Embryonic facial prominence (tissue), 1 donor: ENCODE measurements around the gene SLC12A6.
"Not testable (repeated sequence)": the region's sequence is repeated elsewhere in the genome, so short reads cannot be mapped to it uniquely, and the experiment has no call there.

Source experiments
- DNase-seq: peaks from one replicate; pipeline ENCODE4 v3.0.0-alpha.2; 2016; ENCODE audit errors: extremely low spot score

Gene SLC12A6

GRCh38 chr15:34357653-34358052, 20.1 kb upstream of the SLC12A6 start:
- DNase-seq: no peak

GRCh38 chr15:34355241-34355640, 17.7 kb upstream of the SLC12A6 start:
- DNase-seq: no peak

- DNase-seq: no peak
Measured at GRCh38 chr15:34354286-34354685, 16.7 kb upstream of the SLC12A6 start.

GRCh38 chr15:34353627-34354026, 16.0 kb upstream of the SLC12A6 start:
- DNase-seq: no peak

- DNase-seq: not testable (repeated sequence)
Measured at GRCh38 chr15:34352996-34353395, 15.4 kb upstream of the SLC12A6 start.

- no peak for DNase-seq
Measured at GRCh38 chr15:34349769-34350168, 12.2 kb upstream of the SLC12A6 start.

- DNase-seq: no peak
Measured at GRCh38 chr15:34348735-34349300, 11.2 kb upstream of the SLC12A6 start.

GRCh38 chr15:34347951-34348638, 10.5 kb upstream of the SLC12A6 start:
- no peak for DNase-seq

GRCh38 chr15:34342737-34343575, 5.4 kb upstream of the SLC12A6 start, which contains the start of the genes NOP10 and NUTM1:
Gene NOP10, minus strand, starts transcription at chr15:34343136. Its CDS starts 63 bp downstream, at chr15:34343073.
Gene NUTM1, plus strand, starts transcription at chr15:34343315. Its CDS starts 382 bp downstream, at chr15:34343697.
- DNase-seq: peak; percentile 86

GRCh38 chr15:34342213-34342736, 4.7 kb upstream of the SLC12A6 start:
- DNase-seq: not testable (repeated sequence)

GRCh38 chr15:34341381-34342212, 4.0 kb upstream of the SLC12A6 start:
- DNase-seq: no peak

- no peak for DNase-seq
Measured at GRCh38 chr15:34339946-34340345, 2.4 kb upstream of the SLC12A6 start.

- no peak for DNase-seq
Measured at GRCh38 chr15:34338347-34338746, 766 bp upstream of the SLC12A6 start.

- DNase-seq: no peak
Measured at GRCh38 chr15:34336991-34337556, 507 bp downstream of the SLC12A6 start.

- no peak for DNase-seq
Measured at GRCh38 chr15:34336231-34336990, 1.2 kb downstream of the SLC12A6 start.

GRCh38 chr15:34335176-34336032, 2.2 kb downstream of the SLC12A6 start:
- no peak for DNase-seq

- no peak for DNase-seq
Measured at GRCh38 chr15:34334672-34335071, 2.9 kb downstream of the SLC12A6 start.

- DNase-seq: no peak
Measured at GRCh38 chr15:34332553-34333120, 4.9 kb downstream of the SLC12A6 start.

GRCh38 chr15:34331809-34332208, 5.8 kb downstream of the SLC12A6 start:
- DNase-seq: no peak
